ENCODE data around the gene HDAC2. TPM values are rescaled to one million over a fixed set of nuclear protein-coding genes. Genes with fewer than 3 reads are reported as not detected.

The HDAC2 gene
- polyA plus RNA-seq, 3 donors: 29.6 to 67.7 (median 54.6) TPM

- peaks cover 0 to 3% (median 0%) of the 10 kb centered on the region in 7 donors for H3K9me3 Mint-ChIP-seq
- Histone ChIP-seq H3K9me3 (replicated peaks in 1 of 2; ENCODE audit: control insufficient read depth in 1 of 2, insufficient read depth in 1 of 2, low read length in 2 of 2) (no peaks in the 10 kb centered on the region), H3K27me3 (ENCODE audit: control insufficient read depth in 2 of 2, insufficient read depth in 2 of 2, low read length in 2 of 2) (no peaks in the 10 kb centered on the region), H3K79me2 (ENCODE audit: insufficient read depth, low read length) (no peaks in the 10 kb centered on the region), H3K9ac (ENCODE audit: insufficient read depth, low read length, poor library complexity, severe bottlenecking) (no peak overlapping the region), H3K27ac (ENCODE audit: low read depth in 1 of 2, low read length in 2 of 2) (no peak overlapping the region), H3K36me3 (replicated peaks in 1 of 2; ENCODE audit: control insufficient read depth in 1 of 2, insufficient read depth in 2 of 2, low read length in 2 of 2) (no peaks in the 10 kb centered on the region), H3K4me1 (ENCODE audit: control insufficient read depth in 1 of 2, insufficient read depth in 2 of 2, low read length in 2 of 2) (no peaks in the 10 kb centered on the region), H3K4me3 (replicated peaks in 1 of 3; ENCODE audit: low read depth in 2 of 3, low read length in 3 of 3) (no peak overlapping the region), H2AFZ (ENCODE audit: insufficient read depth, low read depth, low read length, poor library complexity, severe bottlenecking) (no peak overlapping the region), H4K20me1 (ENCODE audit: insufficient read depth, low read length) (no peaks in the 10 kb centered on the region), H3K4me2 (replicated peaks; ENCODE audit: extremely low read depth, low read length, poor library complexity, severe bottlenecking) (no peak overlapping the region)
- no peak for DNase-seq
- no peaks in the 10 kb centered on the region for H3K4me1 Mint-ChIP-seq
- WGBS (ENCODE audit: insufficient coverage): no CpG with 5 or more reads among the region's 2 CpGs
- H3K4me3 Mint-ChIP-seq: no peak overlapping the region
- H3K27ac Mint-ChIP-seq: no peak overlapping the region
- H3K36me3 Mint-ChIP-seq: no peaks in the 10 kb centered on the region
- intact Hi-C loops (cut with micrococcal nuclease): no loop called here
- TF ChIP-seq CTCF (IDR thresholded peaks at IDR 0.05): no peak
- H3K27me3 Mint-ChIP-seq (ENCODE audit: low read depth in 3 of 3): no peaks in the 10 kb centered on the region
Measured at GRCh38 chr6:114007516-114007915, 36.6 kb upstream of the HDAC2 start.

DNA sequence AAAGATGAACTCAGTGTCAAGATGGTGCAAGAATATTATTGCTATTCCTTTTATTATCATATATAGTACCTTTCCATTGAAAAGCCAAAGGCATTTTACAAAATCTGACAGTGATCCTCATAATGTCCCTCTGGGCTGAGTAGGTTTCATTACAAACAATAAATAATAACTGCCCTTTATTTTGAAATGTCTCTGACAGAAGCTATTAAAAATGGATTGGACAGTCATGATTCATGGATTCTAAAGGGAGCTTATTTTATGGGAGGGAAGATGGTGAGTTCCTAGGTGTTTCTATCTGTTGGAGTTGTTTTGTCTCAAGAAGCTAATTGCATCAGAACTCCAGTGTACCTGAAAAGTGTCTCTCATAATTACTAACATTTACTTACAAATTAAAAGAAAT is 30.4 kb upstream of the HDAC2 start:
- no peaks in the 10 kb centered on the region for H3K36me3 ChIP-seq (replicated peaks in 1 of 2; ENCODE audit: control insufficient read depth in 1 of 2, insufficient read depth in 2 of 2, low read length in 2 of 2)
- no peaks in the 10 kb centered on the region for H3K4me1 Mint-ChIP-seq
- no peaks in the 10 kb centered on the region for H3K79me2 ChIP-seq (ENCODE audit: insufficient read depth, low read length)
- no peak for DNase-seq
- H3K4me2 ChIP-seq (replicated peaks; ENCODE audit: extremely low read depth, low read length, poor library complexity, severe bottlenecking): no peak overlapping the region
- H3K27me3 Mint-ChIP-seq (ENCODE audit: low read depth in 3 of 3): no peaks in the 10 kb centered on the region
- H3K4me3 ChIP-seq (replicated peaks in 1 of 3; ENCODE audit: low read depth in 2 of 3, low read length in 3 of 3): no peak overlapping the region
- intact Hi-C loops (cut with micrococcal nuclease): no loop called here
- H3K27me3 ChIP-seq (ENCODE audit: control insufficient read depth in 2 of 2, insufficient read depth in 2 of 2, low read length in 2 of 2): no peaks in the 10 kb centered on the region
- no peak overlapping the region for H3K4me3 Mint-ChIP-seq
- H4K20me1 ChIP-seq (ENCODE audit: insufficient read depth, low read length): no peaks in the 10 kb centered on the region
- no peaks in the 10 kb centered on the region for H3K9me3 ChIP-seq (replicated peaks in 1 of 2; ENCODE audit: control insufficient read depth in 1 of 2, insufficient read depth in 1 of 2, low read length in 2 of 2)
- no peak overlapping the region for H3K27ac Mint-ChIP-seq
- no peaks in the 10 kb centered on the region for H3K4me1 ChIP-seq (ENCODE audit: control insufficient read depth in 1 of 2, insufficient read depth in 2 of 2, low read length in 2 of 2)
- peaks cover 0 to 3% (median 0%) of the 10 kb centered on the region in 7 donors for H3K9me3 Mint-ChIP-seq
- TF ChIP-seq CTCF (IDR thresholded peaks at IDR 0.05): no peak
- H3K27ac ChIP-seq (ENCODE audit: low read depth in 1 of 2, low read length in 2 of 2): no peak overlapping the region
- H2AFZ ChIP-seq (ENCODE audit: insufficient read depth, low read depth, low read length, poor library complexity, severe bottlenecking): no peak overlapping the region
- no peak overlapping the region for H3K9ac ChIP-seq (ENCODE audit: insufficient read depth, low read length, poor library complexity, severe bottlenecking)
- H3K36me3 Mint-ChIP-seq: peaks cover 5 to 7% of the 10 kb centered on the region in 2 donors
